Esophagus muscularis mucosa (tissue), 3 donors: ENCODE results near the gene INTS7.

Experiments used
- POLR2AphosphoS5 ChIP-seq, 2 donors: sonication (generic); formaldehyde crosslinking; IDR thresholded peaks; one replicate each; pipeline ENCODE4 v1.6.1; 2017; ENCODE audit warnings: antibody characterized with exemption in 2 of 2
- TF ChIP-seq, protein P1 (sequence below), 3 experiments: fragments of 200-600 bp in 2 of 3; fragments of 450-650 bp in 1 of 3; sonication (generic) in 2 of 3; IDR thresholded peaks; one replicate each; pipeline ENCODE4 v1.5.1; 2017 to 2019; ENCODE audit warnings: antibody characterized with exemption in 3 of 3, mild to moderate bottlenecking in 2 of 3, moderate library complexity in 1 of 3

DNA sequence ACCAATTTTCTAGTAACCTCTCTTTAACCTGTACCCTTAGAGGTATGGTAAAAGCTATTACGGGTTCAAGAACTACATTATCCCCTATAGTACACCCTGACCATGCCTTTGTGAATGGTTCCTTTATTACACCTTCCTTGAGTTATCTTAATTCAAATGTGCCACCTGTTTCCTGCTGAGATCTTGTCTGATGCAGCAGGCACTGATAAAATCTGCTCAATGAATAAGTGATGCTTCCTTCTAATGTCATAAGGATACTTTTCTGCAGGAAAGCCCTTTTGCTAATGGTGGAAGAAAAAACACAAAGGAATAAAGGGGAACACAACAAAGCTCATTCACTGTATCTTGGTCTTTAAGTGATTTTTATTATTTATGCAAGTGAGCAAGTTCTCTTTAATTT lies 25.8 kb downstream of the INTS7 start:
- TF ChIP-seq, protein P1, sequence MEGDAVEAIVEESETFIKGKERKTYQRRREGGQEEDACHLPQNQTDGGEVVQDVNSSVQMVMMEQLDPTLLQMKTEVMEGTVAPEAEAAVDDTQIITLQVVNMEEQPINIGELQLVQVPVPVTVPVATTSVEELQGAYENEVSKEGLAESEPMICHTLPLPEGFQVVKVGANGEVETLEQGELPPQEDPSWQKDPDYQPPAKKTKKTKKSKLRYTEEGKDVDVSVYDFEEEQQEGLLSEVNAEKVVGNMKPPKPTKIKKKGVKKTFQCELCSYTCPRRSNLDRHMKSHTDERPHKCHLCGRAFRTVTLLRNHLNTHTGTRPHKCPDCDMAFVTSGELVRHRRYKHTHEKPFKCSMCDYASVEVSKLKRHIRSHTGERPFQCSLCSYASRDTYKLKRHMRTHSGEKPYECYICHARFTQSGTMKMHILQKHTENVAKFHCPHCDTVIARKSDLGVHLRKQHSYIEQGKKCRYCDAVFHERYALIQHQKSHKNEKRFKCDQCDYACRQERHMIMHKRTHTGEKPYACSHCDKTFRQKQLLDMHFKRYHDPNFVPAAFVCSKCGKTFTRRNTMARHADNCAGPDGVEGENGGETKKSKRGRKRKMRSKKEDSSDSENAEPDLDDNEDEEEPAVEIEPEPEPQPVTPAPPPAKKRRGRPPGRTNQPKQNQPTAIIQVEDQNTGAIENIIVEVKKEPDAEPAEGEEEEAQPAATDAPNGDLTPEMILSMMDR (IDR thresholded peaks at IDR 0.05): no peak
- TF ChIP-seq POLR2AphosphoS5 (IDR thresholded peaks at IDR 0.05): no peak
